ENCODE results near the gene BEND2. TPM values are rescaled to one million over a fixed set of nuclear protein-coding genes. Genes with fewer than 3 reads are reported as not detected.

Gene BEND2
- total and polyA plus RNA-seq, 2 of the 13 experiments (the other 11 are each of a cell fraction or from before 2014, with no cell fraction given): not detected

GRCh38 chrX:18151157-18151556, 69.5 kb downstream of the BEND2 start:
- in situ Hi-C loops (cut with HindIII; ENCODE audit: extremely low pct_ligation_motif_present, low pct_unique_long_range_greater_than_20kb) (no loop called here), intact Hi-C loops (cut with micrococcal nuclease; ENCODE audit: unreplicated experiment) (no loop called here)
- Histone ChIP-seq H3K79me2 (ENCODE audit: insufficient read depth, low read length) (no peaks in the 10 kb centered on the region), H3K4me2 (ENCODE audit: low read depth, low read length) (no peak overlapping the region), H3K36me3 (replicated peaks in 1 of 2; ENCODE audit: control insufficient read depth in 1 of 2, insufficient read depth in 2 of 2, low read length in 2 of 2) (no peaks in the 10 kb centered on the region), H2AFZ (ENCODE audit: low read length) (no peak overlapping the region), H3K4me3 (replicated peaks in 1 of 3; ENCODE audit: insufficient read depth in 1 of 3, low read depth in 2 of 3, low read length in 3 of 3) (no peak overlapping the region), H3K9ac (ENCODE audit: insufficient read depth, low read depth, low read length) (no peak overlapping the region), H3K9me3 (ENCODE audit: low read length) (no peaks in the 10 kb centered on the region), H3K27ac (ENCODE audit: extremely low read length, insufficient read depth, low read length) (no peak overlapping the region), H4K20me1 (ENCODE audit: insufficient read depth, low read length) (no peaks in the 10 kb centered on the region), H3K4me1 (ENCODE audit: insufficient read depth, low read length) (no peaks in the 10 kb centered on the region), H3K27me3 (ENCODE audit: control insufficient read depth in 1 of 2, insufficient read depth in 2 of 2, low read length in 2 of 2) (no peaks in the 10 kb centered on the region)
- 4% methylated on average over 5 of the region's 5 CpGs for WGBS (ENCODE audit: low lambda C conversion rate)
- TF ChIP-seq HDAC6 (IDR thresholded peaks at IDR 0.05; ENCODE audit: low read depth, low read length): no peak
- no peak for TF ChIP-seq SP5 (CRISPR knock-in tag; IDR thresholded peaks at IDR 0.05; ENCODE audit: borderline replicate concordance, low read depth)
- no peak for TF ChIP-seq NCOA5 (CRISPR knock-in tag; IDR thresholded peaks at IDR 0.05)
- TF ChIP-seq, protein P1, sequence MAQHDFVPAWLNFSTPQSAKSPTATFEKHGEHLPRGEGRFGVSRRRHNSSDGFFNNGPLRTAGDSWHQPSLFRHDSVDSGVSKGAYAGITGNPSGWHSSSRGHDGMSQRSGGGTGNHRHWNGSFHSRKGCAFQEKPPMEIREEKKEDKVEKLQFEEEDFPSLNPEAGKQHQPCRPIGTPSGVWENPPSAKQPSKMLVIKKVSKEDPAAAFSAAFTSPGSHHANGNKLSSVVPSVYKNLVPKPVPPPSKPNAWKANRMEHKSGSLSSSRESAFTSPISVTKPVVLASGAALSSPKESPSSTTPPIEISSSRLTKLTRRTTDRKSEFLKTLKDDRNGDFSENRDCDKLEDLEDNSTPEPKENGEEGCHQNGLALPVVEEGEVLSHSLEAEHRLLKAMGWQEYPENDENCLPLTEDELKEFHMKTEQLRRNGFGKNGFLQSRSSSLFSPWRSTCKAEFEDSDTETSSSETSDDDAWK (CRISPR knock-in tag; IDR thresholded peaks at IDR 0.05): no peak
- no peak for TF ChIP-seq ZNF441 (CRISPR knock-in tag; IDR thresholded peaks at IDR 0.05; ENCODE audit: borderline replicate concordance)
- TF ChIP-seq RXRA (CRISPR knock-in tag; IDR thresholded peaks at IDR 0.05): no peak
- no peak for TF ChIP-seq PHF8 (CRISPR knock-in tag; IDR thresholded peaks at IDR 0.05)
- no peak for TF ChIP-seq ZNF263 (CRISPR knock-in tag; IDR thresholded peaks at IDR 0.05)
- no peak for TF ChIP-seq ZNF549 (CRISPR knock-in tag; IDR thresholded peaks at IDR 0.05)
- TF ChIP-seq MBNL3 (CRISPR knock-in tag; conservative IDR thresholded peaks at IDR 0.05): no peak
- no peak for TF ChIP-seq FOXM1 (CRISPR knock-in tag; IDR thresholded peaks at IDR 0.05)
- no peak for TF ChIP-seq RFX3 (CRISPR knock-in tag; IDR thresholded peaks at IDR 0.05)
- no peak for TF ChIP-seq JARID2 (CRISPR knock-in tag; IDR thresholded peaks at IDR 0.05; ENCODE audit: insufficient replicate concordance)
- TF ChIP-seq TOE1 (CRISPR knock-in tag; IDR thresholded peaks at IDR 0.05): no peak
- no peak for FAIRE-seq
- POLR2A ChIA-PET: no interaction called here
- CTCF ChIA-PET (ENCODE audit: low intra/inter-chr PET ratio, low total read pairs): no interaction called here
- no peak for DNase-seq (ENCODE audit: low spot score)
- ATAC-seq: no peak
- BruUV-seq (replicated peaks): no TSS peak
